Breast epithelium (tissue), 4 donors: ENCODE results near the gene MX1. TPM values are rescaled to one million over a fixed set of nuclear protein-coding genes. Genes with fewer than 3 reads are reported as not detected.

Experiments used
- DNase-seq, 2 donors: peaks; one replicate each; pipeline ENCODE4 v3.0.0-alpha.2; 2019; ENCODE audit warnings: low spot score in 2 of 2
- H3K27ac ChIP-seq, 2 donors: fragments of 200-600 bp; sonication (generic) in 1 of 2; one replicate each; pipeline ENCODE4 v1.5.1; 2016 to 2019; ENCODE audit warnings: mild to moderate bottlenecking in 1 of 2
- H3K27me3 ChIP-seq, 2 donors: fragments of 200-600 bp; sonication (generic) in 1 of 2; one replicate each; pipeline versions ENCODE4 v1.5.1 to v1.6.0; 2017 to 2019; ENCODE audit warnings: control low read depth in 1 of 2, mild to moderate bottlenecking in 1 of 2
- H3K36me3 ChIP-seq: fragments of 200-600 bp; one replicate; pipeline ENCODE4 v1.5.1; 2019
- H3K4me1 ChIP-seq, 2 donors: fragments of 200-600 bp; sonication (generic); one replicate each; pipeline ENCODE4 v1.5.1; 2016 to 2019; ENCODE audit warnings: control low read depth in 1 of 2
- H3K4me3 ChIP-seq, 3 donors: fragments of 200-600 bp; sonication (generic); 1 replicate in 2 of 3; 2 replicates in 1 of 3; pipeline ENCODE4 v1.5.1; 2016 to 2019; ENCODE audit warnings: mild to moderate bottlenecking in 3 of 3, moderate library complexity in 2 of 3
- H3K9me3 ChIP-seq, 2 donors: fragments of 200-600 bp; sonication (generic) in 1 of 2; one replicate each; pipeline ENCODE4 v1.5.1; 2016 to 2019; ENCODE audit warnings: control low read depth in 1 of 2
- CTCF ChIP-seq, 3 donors: fragments of 450-650 bp; IDR thresholded peaks; one replicate each; pipeline ENCODE4 v1.5.1; 2016 to 2017; ENCODE audit warnings: antibody characterized with exemption in 3 of 3, mild to moderate bottlenecking in 3 of 3, moderate library complexity in 3 of 3
- POLR2A ChIP-seq: fragments of 450-650 bp; IDR thresholded peaks from one replicate; pipeline ENCODE4 v1.6.1; 2016; ENCODE audit warnings: antibody characterized with exemption, mild to moderate bottlenecking, moderate library complexity
- POLR2AphosphoS5 ChIP-seq, 3 donors: sonication (generic); formaldehyde crosslinking; IDR thresholded peaks; one replicate each; pipeline ENCODE4 v1.6.1; 2017; ENCODE audit warnings: antibody characterized with exemption in 3 of 3
- intact Hi-C: fragments of 100-400 bp; cut with DNase I; formaldehyde crosslinking; loops from one replicate; pipeline ENCODE4 v1.15.1; 2023; ENCODE audit warnings: low total_unique reads
- total RNA-seq, 3 donors: library from RNA; depleted of rRNA; stranded (reverse); fragments of >200 nt; gene quantifications; one replicate each; pipeline ENCODE4 v1.1.0, GENCODE V29; 2016

MX1 gene
- total RNA-seq, 3 donors from 2014 or later = 13.4 to 23.1 (median 21.8) TPM

GRCh38 chr21:41439248-41439647, 13.2 kb downstream of the MX1 start:
- Histone ChIP-seq H3K4me3 (no peak overlapping the region), H3K4me1 (no peaks in the 10 kb centered on the region), H3K36me3 (peaks cover 15% of the 10 kb centered on the region), H3K27ac (no peak overlapping the region), H3K27me3 (no peaks in the 10 kb centered on the region), H3K9me3 (peaks cover 0 to 4% of the 10 kb centered on the region in 2 donors)
- intact Hi-C loops = no loop called here
- no peak for DNase-seq
- no peak for TF ChIP-seq POLR2AphosphoS5 (IDR thresholded peaks at IDR 0.05)
- TF ChIP-seq POLR2A = no peak
- no peak for TF ChIP-seq CTCF (IDR thresholded peaks at IDR 0.05)

- Histone ChIP-seq H3K4me3 (no peak overlapping the region), H3K36me3 (peaks cover 14% of the 10 kb centered on the region), H3K9me3 (no peaks in the 10 kb centered on the region), H3K27ac (no peak overlapping the region), H3K4me1 (no peaks in the 10 kb centered on the region), H3K27me3 (no peaks in the 10 kb centered on the region)
- intact Hi-C loops = loop anchor here (2.0 to 10.0 kb wide), 2 partner anchors 35 to 147 kb away; no protein-coding TSS in a partner anchor
- TF ChIP-seq POLR2AphosphoS5 (IDR thresholded peaks at IDR 0.05) = no peak
- no peak for TF ChIP-seq POLR2A
- no peak for TF ChIP-seq CTCF (IDR thresholded peaks at IDR 0.05)
- DNase-seq = peak in 1 of 2 donors; percentile 24
Measured at GRCh38 chr21:41441546-41441945, 15.5 kb downstream of the MX1 start.

- TF ChIP-seq POLR2AphosphoS5 (IDR thresholded peaks at IDR 0.05) (no peak), POLR2A (no peak), CTCF (IDR thresholded peaks at IDR 0.05) (no peak)
- H3K4me3 ChIP-seq = no peak overlapping the region
- H3K9me3 ChIP-seq = no peaks in the 10 kb centered on the region
- H3K27me3 ChIP-seq = no peaks in the 10 kb centered on the region
- peak in 1 of 2 donors; percentile 0 for DNase-seq
- peaks cover 4% of the 10 kb centered on the region for H3K36me3 ChIP-seq
- no peaks in the 10 kb centered on the region for H3K4me1 ChIP-seq
- no peak overlapping the region for H3K27ac ChIP-seq
- intact Hi-C loops = loop anchor here (10.0 kb wide), 1 partner anchor 148 kb away; no protein-coding TSS in a partner anchor
Measured at GRCh38 chr21:41442481-41443186, 16.6 kb downstream of the MX1 start.

- TF ChIP-seq POLR2A (no peak), CTCF (IDR thresholded peaks at IDR 0.05) (no peak), POLR2AphosphoS5 (IDR thresholded peaks at IDR 0.05) (no peak)
- Histone ChIP-seq H3K4me1 (no peaks in the 10 kb centered on the region), H3K36me3 (peaks cover 4% of the 10 kb centered on the region), H3K9me3 (no peaks in the 10 kb centered on the region), H3K4me3 (no peak overlapping the region), H3K27ac (no peak overlapping the region), H3K27me3 (no peaks in the 10 kb centered on the region)
- intact Hi-C loops = loop anchor here (10.0 kb wide), 1 partner anchor 149 kb away; no protein-coding TSS in a partner anchor
- DNase-seq = peak in 1 of 2 donors; percentile 5
Measured at GRCh38 chr21:41443562-41443961, 17.5 kb downstream of the MX1 start.

- no peaks in the 10 kb centered on the region for H3K9me3 ChIP-seq
- TF ChIP-seq POLR2AphosphoS5 (IDR thresholded peaks at IDR 0.05) = no peak
- no peak for TF ChIP-seq CTCF (IDR thresholded peaks at IDR 0.05)
- TF ChIP-seq POLR2A = no peak
- DNase-seq = peak in 1 of 2 donors; percentile 19
- no peaks in the 10 kb centered on the region for H3K27me3 ChIP-seq
- no peak overlapping the region for H3K27ac ChIP-seq
- intact Hi-C loops = loop anchor here (10.0 kb wide), 1 partner anchor 150 kb away; no protein-coding TSS in a partner anchor
- H3K4me3 ChIP-seq = no peak overlapping the region
- H3K4me1 ChIP-seq = no peaks in the 10 kb centered on the region
- H3K36me3 ChIP-seq = peaks cover 4% of the 10 kb centered on the region
Measured at GRCh38 chr21:41444703-41445464, 18.8 kb downstream of the MX1 start.
